TTC549 (cell line): ENCODE data around the gene GOPC.
"Not testable (repeated sequence)": the region's sequence is repeated elsewhere in the genome, so short reads cannot be mapped to it uniquely, and the experiment has no call there.

Experiments used
- FAIRE-seq: peaks from 2 replicates; lab custom pipeline; 2012; peaks lifted over from hg19 to GRCh38; lab: Jason Lieb, UNC

The GOPC gene

GRCh38 chr6:117602151-117602898, at the start of gene GOPC:
Gene GOPC, minus strand, starts transcription at chr6:117602511. Its CDS starts 223 bp downstream, at chr6:117602288.
- FAIRE-seq = no peak

- FAIRE-seq = not testable (repeated sequence)
Observed at GRCh38 chr6:117651984-117652383, 49.7 kb upstream of the GOPC start.

- no peak for FAIRE-seq
Observed at GRCh38 chr6:117642976-117643375, 40.7 kb upstream of the GOPC start.

- no peak for FAIRE-seq
Observed at GRCh38 chr6:117637770-117638169, 35.5 kb upstream of the GOPC start.

- no peak for FAIRE-seq
Observed at GRCh38 chr6:117629119-117629660, 26.9 kb upstream of the GOPC start.

GRCh38 chr6:117627533-117627932, 25.2 kb upstream of the GOPC start:
- FAIRE-seq = no peak

- FAIRE-seq = peak; percentile 77
Observed at GRCh38 chr6:117624869-117625481, 22.7 kb upstream of the GOPC start.

- no peak for FAIRE-seq
Observed at GRCh38 chr6:117619178-117619577, 16.9 kb upstream of the GOPC start.

- no peak for FAIRE-seq
Observed at GRCh38 chr6:117617210-117618035, 15.1 kb upstream of the GOPC start.

- FAIRE-seq = no peak
Observed at GRCh38 chr6:117616391-117617209, 14.3 kb upstream of the GOPC start.

- no peak for FAIRE-seq
Observed at GRCh38 chr6:117615750-117616390, 13.6 kb upstream of the GOPC start.

- FAIRE-seq = no peak
Observed at GRCh38 chr6:117613920-117614560, 11.7 kb upstream of the GOPC start.

- FAIRE-seq = no peak
Observed at GRCh38 chr6:117607511-117607910, 5.2 kb upstream of the GOPC start.

GRCh38 chr6:117605169-117605826, 3.0 kb upstream of the GOPC start:
- FAIRE-seq = peak; percentile 67

- no peak for FAIRE-seq
Observed at GRCh38 chr6:117603821-117604220, 1.5 kb upstream of the GOPC start.

- no peak for FAIRE-seq
Observed at GRCh38 chr6:117602899-117603588, 733 bp upstream of the GOPC start.

- FAIRE-seq = no peak
Observed at GRCh38 chr6:117601811-117602150, 530 bp downstream of the GOPC start.

- FAIRE-seq = no peak
Observed at GRCh38 chr6:117600008-117600743, 2.1 kb downstream of the GOPC start.

GRCh38 chr6:117597755-117598154, 4.6 kb downstream of the GOPC start:
- FAIRE-seq = no peak
